IMR-90 (cell line): ENCODE measurements around the gene TMCC3. TPM values are rescaled to one million over a fixed set of nuclear protein-coding genes. Genes with fewer than 3 reads are reported as not detected.
A peak's percentile ranks its signal among the peaks of the same experiment; 100 is the strongest.

Experiments
- ATAC-seq: fragments of 200-7000 bp; cut with Tn5 transposase; 2 replicates; pipeline ENCODE4 v1.9.1; 2020; ENCODE audit warnings: low read depth, mild to moderate bottlenecking, moderate library complexity
- BruUV-seq: library from RNA; stranded (reverse); fragments of 400-500 nt; replicated peaks from 2 replicates; lab custom pipeline; 2021; lab: Mats Ljungman, UMichigan
- CTCF ChIA-PET: fragments of 300-600 bp; formaldehyde crosslinking; extraction: SDS; loops from one replicate; lab custom pipeline; 2021; ENCODE audit warnings: antibody characterized with exemption; lab: Yijun Ruan, JAX
- POLR2A ChIA-PET: fragments of 300-600 bp; sonication (Branson Sonifier 250); formaldehyde crosslinking; loops from one replicate; lab custom pipeline; 2022; ENCODE audit warnings: antibody characterized with exemption; ENCODE audit not compliant: unreplicated experiment; lab: Charles Lee
- DNase-seq: peaks from one replicate; pipeline ENCODE4 v3.0.0; 2013
- H2AFZ ChIP-seq: replicated peaks from 2 replicates; pipeline ENCODE3; 2013; ENCODE audit warnings: low read length, mild to moderate bottlenecking; ENCODE audit not compliant: poor library complexity
- H2AK5ac ChIP-seq: 2 replicates; pipeline ENCODE4 v1.6.1; 2013; ENCODE audit warnings: low read depth, low read length, inconsistent platforms
- H2AK9ac ChIP-seq: replicated peaks from 2 replicates; pipeline ENCODE3; 2013; ENCODE audit warnings: mild to moderate bottlenecking, low read depth, low read length, moderate library complexity; ENCODE audit not compliant: poor library complexity
- H2BK120ac ChIP-seq: 2 replicates; pipeline ENCODE4 v1.6.1; 2013; ENCODE audit warnings: low read depth, low read length, inconsistent platforms
- H2BK15ac ChIP-seq: 3 replicates; pipeline ENCODE4 v1.6.1; 2013; ENCODE audit warnings: low read depth, low read length, inconsistent platforms
- H2BK20ac ChIP-seq: 2 replicates; pipeline ENCODE4 v1.6.1; 2013; ENCODE audit warnings: low read depth, mild to moderate bottlenecking, inconsistent platforms, low read length, moderate library complexity
- H2BK5ac ChIP-seq: 2 replicates; pipeline ENCODE4 v1.6.1; 2013; ENCODE audit warnings: mild to moderate bottlenecking, low read depth, low read length, inconsistent platforms; ENCODE audit not compliant: poor library complexity, severe bottlenecking
- H3K14ac ChIP-seq: replicated peaks from 2 replicates; pipeline ENCODE4 v1.6.1; 2013; ENCODE audit warnings: low read depth, low read length, inconsistent platforms
- H3K18ac ChIP-seq: 2 replicates; pipeline ENCODE4 v1.6.1; 2013; ENCODE audit warnings: low read depth, low read length, control low read depth
- H3K23ac ChIP-seq: 2 replicates; pipeline ENCODE4 v1.6.1; 2013; ENCODE audit warnings: low read depth, low read length, inconsistent platforms
- H3K27ac ChIP-seq: 2 replicates; pipeline ENCODE4 v1.5.1; 2013; ENCODE audit warnings: mild to moderate bottlenecking, control low read depth, low read length; ENCODE audit not compliant: insufficient read depth
- H3K27me3 ChIP-seq: 2 replicates; pipeline ENCODE4 v1.6.1; 2013; ENCODE audit warnings: low read length; ENCODE audit not compliant: control insufficient read depth, insufficient read depth
- H3K36me3 ChIP-seq: 2 replicates; pipeline ENCODE4 v1.6.1; 2013; ENCODE audit warnings: low read length, mixed read lengths; ENCODE audit not compliant: control insufficient read depth, insufficient read depth
- H3K4ac ChIP-seq: 2 replicates; pipeline ENCODE4 v1.6.1; 2013; ENCODE audit warnings: low read depth, low read length, inconsistent platforms
- H3K4me1 ChIP-seq: 2 replicates; pipeline ENCODE4 v1.6.1; 2013; ENCODE audit warnings: low read length, mixed read lengths; ENCODE audit not compliant: control insufficient read depth, insufficient read depth
- H3K4me2 ChIP-seq: 2 replicates; pipeline ENCODE4 v1.6.1; 2013; ENCODE audit warnings: low read depth, mild to moderate bottlenecking, control low read depth, low read length, moderate library complexity
- H3K4me3 ChIP-seq: 2 replicates; pipeline ENCODE4 v1.5.1; 2013; ENCODE audit warnings: low read depth, mild to moderate bottlenecking, control low read depth, low read length, moderate library complexity; ENCODE audit not compliant: insufficient read depth
- H3K56ac ChIP-seq: 2 replicates; pipeline ENCODE4 v1.6.1; 2013; ENCODE audit warnings: low read length, inconsistent platforms; ENCODE audit not compliant: insufficient read depth; ENCODE audit errors: extremely low read depth
- H3K79me1 ChIP-seq, 2 experiments: 2 replicates each; pipeline ENCODE4 v1.6.1; 2013; ENCODE audit warnings: low read length in 2 of 2, inconsistent platforms in 1 of 2, low read depth in 1 of 2
- H3K9ac ChIP-seq: 2 replicates; pipeline ENCODE4 v1.6.1; 2013; ENCODE audit warnings: low read depth, low read length, control low read depth
- H3K9me1 ChIP-seq: 2 replicates; pipeline ENCODE4 v1.6.1; 2013; ENCODE audit warnings: low read length, inconsistent platforms; ENCODE audit not compliant: insufficient read depth
- H3K9me3 ChIP-seq: 2 replicates; pipeline ENCODE4 v1.6.1; 2013; ENCODE audit warnings: low read length; ENCODE audit not compliant: control insufficient read depth, insufficient read depth
- H4K20me1 ChIP-seq: 2 replicates; pipeline ENCODE4 v1.6.1; 2013; ENCODE audit warnings: low read length, inconsistent platforms; ENCODE audit not compliant: insufficient read depth
- H4K5ac ChIP-seq: 2 replicates; pipeline ENCODE4 v1.6.1; 2013; ENCODE audit warnings: mild to moderate bottlenecking, low read depth, low read length, control low read depth
- H4K8ac ChIP-seq, 2 experiments: 2 replicates each; pipeline ENCODE4 v1.6.1; 2013; ENCODE audit warnings: low read depth in 2 of 2, low read length in 2 of 2, control low read depth in 1 of 2, inconsistent platforms in 1 of 2
- H4K91ac ChIP-seq: 2 replicates; pipeline ENCODE4 v1.6.1; 2013; ENCODE audit warnings: low read depth, low read length, inconsistent platforms; ENCODE audit not compliant: insufficient read depth
- BHLHE40 ChIP-seq: fragments of 150-350 bp; IDR thresholded peaks from 2 replicates; pipeline ENCODE4 v1.6.1; 2016; ENCODE audit warnings: mild to moderate bottlenecking, low read depth, low read length
- CEBPB ChIP-seq: IDR thresholded peaks from 2 replicates; pipeline ENCODE4 v1.6.1; 2012; ENCODE audit warnings: low read depth, low read length, improper control_type of control experiment
- CHD1 ChIP-seq: IDR thresholded peaks from 2 replicates; pipeline ENCODE4 v1.6.1; 2012; ENCODE audit warnings: low read depth, low read length, improper control_type of control experiment
- CTCF ChIP-seq: conservative IDR thresholded peaks from 2 replicates; pipeline ENCODE4 v1.5.1; 2012; ENCODE audit warnings: mild to moderate bottlenecking, low read depth, low read length, improper control_type of control experiment
- ELK1 ChIP-seq: fragments of 150-350 bp; IDR thresholded peaks from 2 replicates; pipeline ENCODE4 v1.6.1; 2016; ENCODE audit warnings: low read depth, mild to moderate bottlenecking, low read length, moderate library complexity, borderline replicate concordance
- FOS ChIP-seq: fragments of 150-350 bp; IDR thresholded peaks from 2 replicates; pipeline ENCODE4 v1.6.1; 2016; ENCODE audit warnings: low read depth, low read length
- MAFK ChIP-seq: IDR thresholded peaks from 2 replicates; pipeline ENCODE4 v1.6.1; 2012; ENCODE audit warnings: low read depth, low read length, improper control_type of control experiment
- MAZ ChIP-seq: IDR thresholded peaks from 2 replicates; pipeline ENCODE4 v1.6.1; 2012; ENCODE audit warnings: low read depth, mild to moderate bottlenecking, low read length, improper control_type of control experiment, moderate library complexity, borderline replicate concordance
- MXI1 ChIP-seq: IDR thresholded peaks from 2 replicates; pipeline ENCODE4 v1.6.1; 2012; ENCODE audit warnings: low read depth, mild to moderate bottlenecking, low read length, moderate library complexity, borderline replicate concordance
- NFE2L2 ChIP-seq: fragments of 150-350 bp; IDR thresholded peaks from 2 replicates; pipeline ENCODE4 v1.6.1; 2016; ENCODE audit warnings: low read depth, mild to moderate bottlenecking, low read length
- POLR2A ChIP-seq: IDR thresholded peaks from 2 replicates; pipeline ENCODE4 v1.6.1; 2012; ENCODE audit warnings: mild to moderate bottlenecking, low read depth, low read length
- RAD21 ChIP-seq: IDR thresholded peaks from 2 replicates; pipeline ENCODE4 v1.6.1; 2012; ENCODE audit warnings: low read length, improper control_type of control experiment
- RCOR1 ChIP-seq: IDR thresholded peaks from 2 replicates; pipeline ENCODE4 v1.6.1; 2012; ENCODE audit warnings: mild to moderate bottlenecking, low read length, improper control_type of control experiment; ENCODE audit not compliant: insufficient replicate concordance
- RFX5 ChIP-seq: IDR thresholded peaks from 2 replicates; pipeline ENCODE4 v1.8.0; 2012; ENCODE audit warnings: low read depth, mild to moderate bottlenecking, low read length, moderate library complexity
- SMC3 ChIP-seq: fragments of 150-350 bp; IDR thresholded peaks from 2 replicates; pipeline ENCODE4 v1.6.1; 2016; ENCODE audit warnings: low read depth, mild to moderate bottlenecking, antibody characterized with exemption, low read length, moderate library complexity
- USF2 ChIP-seq: fragments of 150-350 bp; IDR thresholded peaks from 2 replicates; pipeline ENCODE4 v1.6.1; 2017; ENCODE audit warnings: mild to moderate bottlenecking, antibody characterized with exemption, low read length, low read depth
- WGBS, 2 experiments: methylation state at CpG; one replicate each; pipeline versions ENCODE4 v1.1.5 to v1.1.7; 2013; ENCODE audit warnings: missing lambda C conversion rate in 2 of 2; ENCODE audit not compliant: insufficient read length in 1 of 2; ENCODE audit errors: extremely low coverage in 2 of 2; 5-methylcytosine and 5-hydroxymethylcytosine counted together
- dilution Hi-C: fragments of 300-500 bp; cut with HindIII; formaldehyde crosslinking; loops from one replicate; pipeline ENCODE4 v1.14.3; 2018; ENCODE audit warnings: low sequenced_read_pairs; ENCODE audit not compliant: unreplicated experiment
- in situ Hi-C: fragments of 300-500 bp; cut with MboI; formaldehyde crosslinking; loops from 3 replicates; pipeline ENCODE4 v1.14.3; 2019; ENCODE audit warnings: low sequenced_read_pairs, inconsistent platforms, mixed read lengths
- intact Hi-C: fragments of 100-400 bp; cut with micrococcal nuclease; formaldehyde crosslinking; loops from 2 replicates; pipeline ENCODE4 v1.10.0; 2022
- polyA plus RNA-seq, 3 experiments: library from polyadenylated mRNA; depleted of rRNA; stranded (reverse); fragments of >200 nt; gene quantifications; 2 replicates each; pipeline ENCODE4 v1.2.3, GENCODE V29; 2012; ENCODE audit warnings: low replicate concordance in 1 of 3
- total RNA-seq: library from RNA; depleted of rRNA; stranded (reverse); fragments of >200 nt; gene quantifications from 2 replicates; pipeline ENCODE4 v1.2.3, GENCODE V29; 2012

The TMCC3 gene
- total and polyA plus RNA-seq, 2 of the 4 experiments (the other 2 are of a cell fraction): 0.14 to 0.36 TPM

- Histone ChIP-seq H2BK20ac (no peak overlapping the region), H3K14ac (no peak overlapping the region), H2BK5ac (no peak overlapping the region), H4K20me1 (no peaks in the 10 kb centered on the region), H2AFZ (no peak overlapping the region), H2AK5ac (no peak overlapping the region), H2BK15ac (no peak overlapping the region), H3K27me3 (no peaks in the 10 kb centered on the region; the same call in 1 of the 2 replicates), H3K23ac (no peak overlapping the region), H3K18ac (no peak overlapping the region), H3K56ac (no peak overlapping the region), H3K79me1 (no peaks in the 10 kb centered on the region), H3K36me3 (no peaks in the 10 kb centered on the region), H3K9me1 (no peaks in the 10 kb centered on the region), H2BK120ac (no peak overlapping the region), H3K4ac (no peak overlapping the region), H3K27ac (no peak overlapping the region), H3K9ac (no peak overlapping the region), H4K5ac (no peak overlapping the region), H4K91ac (no peak overlapping the region), H3K4me3 (no peak overlapping the region), H2AK9ac (no peak overlapping the region), H4K8ac (no peak overlapping the region), H3K4me2 (no peak overlapping the region), H3K4me1 (no peaks in the 10 kb centered on the region), H3K9me3 (no peaks in the 10 kb centered on the region)
- POLR2A ChIA-PET: no interaction called here
- ATAC-seq (no peak), DNase-seq (peak; percentile 11)
- no TSS peak for BruUV-seq
- CTCF ChIA-PET: no interaction called here
- in situ Hi-C loops: no loop called here
- WGBS, 2 experiments: no CpG with 5 or more reads among the region's 10 CpGs
- no peak for TF ChIP-seq NFE2L2
- no peak for TF ChIP-seq POLR2A
- no peak for TF ChIP-seq CEBPB
- no peak for TF ChIP-seq SMC3
- TF ChIP-seq MAZ: no peak
- TF ChIP-seq MAFK: no peak
- TF ChIP-seq CTCF: no peak
- no peak for TF ChIP-seq BHLHE40
- no peak for TF ChIP-seq ELK1
- TF ChIP-seq RFX5: no peak
- TF ChIP-seq MXI1: no peak
- TF ChIP-seq RCOR1: no peak
- no peak for TF ChIP-seq RAD21
- no peak for TF ChIP-seq USF2
- TF ChIP-seq FOS: no peak
- no peak for TF ChIP-seq CHD1
- intact Hi-C loops: no loop called here
- dilution Hi-C loops: no loop called here
Measured at GRCh38 chr12:94640134-94640928, 10.0 kb downstream of the TMCC3 start.
